Activated naive CD8-positive, alpha-beta T cell treated with anti-CD3 and anti-CD28 coated beads, Interleukin-2, amount 10 ng/mL, durations not matched to agents 7 days and 5 days (primary cell): ENCODE measurements around the gene PAQR3. TPM values are rescaled to one million over a fixed set of nuclear protein-coding genes. Genes with fewer than 3 reads are reported as not detected.
A peak's percentile ranks its signal among the peaks of the same experiment; 100 is the strongest.
"Not testable (repeated sequence)": the region's sequence is repeated elsewhere in the genome, so short reads cannot be mapped to it uniquely, and the experiment has no call there.

Source experiments
- ATAC-seq: fragments of 150-1000 bp; cut with Tn5 transposase; one replicate; pipeline ENCODE4 v1.10.0; 2021; ENCODE audit warnings: low read depth, moderate library complexity
- POLR2A ChIA-PET: fragments of 350-600 bp; sonication (Branson Sonifier 250); formaldehyde crosslinking; loops from one replicate; lab custom pipeline; 2021; ENCODE audit warnings: antibody characterized with exemption; lab: Charles Lee
- DNase-seq: peaks from one replicate; pipeline ENCODE4 v3.0.0; 2021
- H3K27ac Mint-ChIP-seq: one replicate; pipeline ENCODE4 v1.8.0; 2022; ENCODE audit warnings: mild to moderate bottlenecking, mixed read lengths
- H3K27me3 Mint-ChIP-seq: one replicate; pipeline ENCODE4 v1.8.0; 2022; ENCODE audit warnings: mild to moderate bottlenecking, moderate library complexity, mixed read lengths
- H3K36me3 Mint-ChIP-seq: one replicate; pipeline ENCODE4 v1.8.0; 2021; ENCODE audit warnings: mild to moderate bottlenecking, mixed read lengths
- H3K4me1 Mint-ChIP-seq: one replicate; pipeline ENCODE4 v1.8.0; 2021; ENCODE audit warnings: mixed read lengths
- H3K4me3 Mint-ChIP-seq: one replicate; pipeline ENCODE4 v1.8.0; 2022; ENCODE audit warnings: mild to moderate bottlenecking, moderate library complexity, mixed read lengths
- H3K9me3 Mint-ChIP-seq: one replicate; pipeline ENCODE4 v1.8.0; 2021; ENCODE audit warnings: mixed read lengths
- total RNA-seq, 2 experiments: library from RNA; stranded (reverse); gene quantifications; one replicate each; pipeline ENCODE4 v1.2.3, GENCODE V29; 2021

The PAQR3 gene
- total RNA-seq, 2 experiments from 2014 or later, result 14.1 to 15.2 TPM

DNA sequence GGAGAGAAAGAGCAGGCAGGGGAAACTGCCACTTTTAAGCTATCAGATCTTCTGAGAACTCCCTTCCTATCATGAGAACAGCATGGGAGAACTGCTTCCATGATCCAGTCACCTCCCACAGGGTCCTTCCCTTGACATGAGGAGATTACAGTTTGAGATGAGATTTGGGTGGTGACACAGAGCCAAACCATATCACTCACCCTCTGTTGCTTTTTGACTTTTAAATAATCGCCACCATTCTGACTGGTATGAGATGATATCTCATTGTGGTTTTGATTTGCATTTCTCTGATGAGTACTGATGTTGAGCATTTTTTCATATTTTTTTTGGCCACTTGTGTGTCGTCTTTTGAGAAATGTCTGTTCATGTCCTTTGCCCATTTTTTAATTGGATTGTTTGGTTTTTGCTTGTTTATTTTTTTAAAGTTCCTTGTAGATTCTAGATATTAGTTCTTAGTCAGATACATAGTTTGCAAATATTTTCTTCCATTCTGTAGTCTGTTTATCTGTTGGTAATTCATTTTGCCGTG, 6.5 kb upstream of the PAQR3 start:
- H3K9me3 Mint-ChIP-seq, result no peaks in the 10 kb centered on the region
- no peak overlapping the region for H3K27ac Mint-ChIP-seq
- ATAC-seq (no peak), DNase-seq (no peak)
- H3K36me3 Mint-ChIP-seq, result no peaks in the 10 kb centered on the region
- peaks cover 1% of the 10 kb centered on the region for H3K4me1 Mint-ChIP-seq
- no peak overlapping the region for H3K4me3 Mint-ChIP-seq
- POLR2A ChIA-PET, result no interaction called here
- H3K27me3 Mint-ChIP-seq, result peaks cover 47% of the 10 kb centered on the region

DNA sequence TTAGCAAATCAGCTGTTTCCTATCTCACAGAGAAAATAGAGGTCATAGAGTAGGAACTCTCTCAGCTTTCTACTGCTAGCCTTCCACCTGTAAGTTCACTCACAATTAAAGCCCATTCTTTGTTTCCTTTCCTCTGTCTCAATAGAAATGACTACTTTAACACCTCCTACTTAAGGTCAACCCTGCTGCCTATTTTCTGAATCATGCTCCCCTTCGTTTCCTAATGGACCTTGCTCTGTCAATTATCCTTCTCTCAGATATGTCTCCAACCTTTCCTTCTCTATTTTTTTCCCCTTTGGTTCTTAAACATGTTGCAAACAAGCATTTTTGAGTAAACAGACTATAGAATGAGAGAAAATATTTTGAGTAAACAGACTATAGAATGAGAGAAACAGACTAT, 5.1 kb upstream of the PAQR3 start:
- DNase-seq, result no peak
- ATAC-seq, result no peak
- Mint-ChIP-seq H3K27ac (no peak overlapping the region), H3K4me1 (peaks cover 6% of the 10 kb centered on the region), H3K36me3 (no peaks in the 10 kb centered on the region), H3K9me3 (no peaks in the 10 kb centered on the region), H3K27me3 (peaks cover 44% of the 10 kb centered on the region), H3K4me3 (no peak overlapping the region)
- POLR2A ChIA-PET, result no interaction called here

DNA sequence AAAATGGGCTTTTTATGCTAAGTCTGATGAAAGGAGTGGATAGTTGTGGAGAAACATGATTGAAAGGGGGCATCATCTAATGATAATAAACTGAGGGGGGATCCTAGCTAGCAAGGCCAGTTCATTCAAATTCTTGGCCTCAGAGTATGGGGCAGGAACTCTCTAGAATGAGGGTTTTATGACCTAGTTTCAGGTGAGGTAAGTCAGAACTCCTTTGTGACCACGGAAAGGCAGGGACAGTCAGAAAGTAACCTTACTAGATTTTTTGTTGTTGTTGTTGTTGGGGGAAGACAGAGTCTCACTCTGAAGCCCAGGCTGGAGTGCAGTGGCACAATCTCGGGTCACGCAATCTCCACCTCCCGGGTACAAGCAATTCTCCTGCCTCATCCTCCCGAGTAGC, 1.5 kb upstream of the PAQR3 start:
- no peak overlapping the region for H3K4me3 Mint-ChIP-seq
- H3K27me3 Mint-ChIP-seq, result peaks cover 23% of the 10 kb centered on the region
- DNase-seq (no peak), ATAC-seq (no peak)
- H3K4me1 Mint-ChIP-seq, result peaks cover 24% of the 10 kb centered on the region
- no peak overlapping the region for H3K27ac Mint-ChIP-seq
- no peaks in the 10 kb centered on the region for H3K9me3 Mint-ChIP-seq
- peaks cover 6% of the 10 kb centered on the region for H3K36me3 Mint-ChIP-seq
- POLR2A ChIA-PET, result no interaction called here

DNA sequence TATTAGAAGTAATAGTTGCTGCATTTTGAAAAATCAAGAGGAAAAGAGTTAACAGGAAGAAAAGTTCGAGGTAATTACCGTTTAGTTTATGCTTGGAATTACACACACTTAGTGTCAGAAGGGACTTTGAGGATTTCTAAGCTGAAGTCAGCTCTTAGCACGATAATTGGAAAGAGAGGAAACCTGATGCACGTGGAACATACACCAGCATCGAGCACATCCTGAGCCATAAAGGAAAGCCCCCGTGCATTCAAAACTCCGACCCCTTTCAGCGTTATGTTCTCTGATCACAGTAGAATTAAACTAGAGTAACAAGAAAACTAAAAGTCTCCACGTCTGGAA, 400 bp upstream of the PAQR3 start:
- H3K27me3 Mint-ChIP-seq, result peaks cover 22% of the 10 kb centered on the region
- POLR2A ChIA-PET, result interaction anchor here (1.0 to 1.4 kb wide), 2 partner anchors 163 to 327 kb away, joined by 3 to 9 read pairs; no protein-coding TSS in a partner anchor
- H3K4me3 Mint-ChIP-seq, result peak overlapping the region; percentile 76
- DNase-seq (no peak), ATAC-seq (no peak)
- no peaks in the 10 kb centered on the region for H3K9me3 Mint-ChIP-seq
- peaks cover 6% of the 10 kb centered on the region for H3K36me3 Mint-ChIP-seq
- H3K4me1 Mint-ChIP-seq, result peaks cover 25% of the 10 kb centered on the region
- peak overlapping the region; percentile 38 for H3K27ac Mint-ChIP-seq

DNA sequence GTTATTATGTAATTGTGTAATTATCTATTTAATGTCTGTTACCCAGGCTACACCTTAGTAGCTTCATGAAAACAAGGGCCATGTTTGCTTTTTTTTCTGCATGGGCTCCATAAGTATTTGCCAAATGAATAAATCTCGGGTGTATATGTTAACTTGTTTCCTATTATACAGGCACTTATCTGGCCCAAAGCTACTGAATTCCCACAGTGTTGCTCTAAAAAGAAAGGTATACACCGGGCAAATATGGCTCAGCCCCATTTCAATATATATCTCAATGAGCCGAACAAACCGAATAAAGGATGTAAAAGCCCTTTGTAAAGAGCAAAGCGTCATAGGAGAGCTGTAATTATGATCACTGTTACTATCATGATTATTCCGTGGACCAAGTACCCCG, 767 bp downstream of the PAQR3 start:
- POLR2A ChIA-PET, result interaction anchor here (0.9 to 1.4 kb wide), 2 partner anchors 325 to 1118 kb away, joined by 3 to 9 read pairs; no protein-coding TSS in a partner anchor
- ATAC-seq (no peak), DNase-seq (no peak)
- Mint-ChIP-seq H3K4me1 (peaks cover 25% of the 10 kb centered on the region), H3K9me3 (no peaks in the 10 kb centered on the region), H3K36me3 (peaks cover 8% of the 10 kb centered on the region), H3K4me3 (peak overlapping the region; percentile 99), H3K27ac (peak overlapping the region; percentile 92), H3K27me3 (peaks cover 10% of the 10 kb centered on the region)

DNA sequence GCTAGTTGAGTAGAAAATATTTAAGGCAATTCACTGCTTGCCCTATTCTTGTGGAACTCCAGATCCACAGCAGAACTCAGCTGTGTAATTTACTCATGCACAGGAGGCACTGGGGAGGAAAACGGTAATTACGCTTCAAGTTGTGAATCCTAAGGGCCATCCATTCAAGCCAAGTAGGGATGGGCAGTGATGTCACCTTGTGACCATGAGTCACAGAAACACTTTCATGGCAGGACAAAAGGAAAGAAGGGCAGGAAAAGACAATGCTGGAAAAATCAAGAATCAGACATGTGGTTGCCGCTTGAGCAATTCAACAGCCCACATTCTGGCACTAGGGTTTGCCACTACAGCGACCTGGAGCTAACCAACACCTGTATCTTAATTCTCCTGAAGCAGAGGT, 1.4 kb downstream of the PAQR3 start:
- peak overlapping the region; percentile 41 for H3K4me3 Mint-ChIP-seq
- ATAC-seq, result no peak
- no peak for DNase-seq
- peaks cover 25% of the 10 kb centered on the region for H3K4me1 Mint-ChIP-seq
- H3K27me3 Mint-ChIP-seq, result peaks cover 5% of the 10 kb centered on the region
- H3K36me3 Mint-ChIP-seq, result peaks cover 9% of the 10 kb centered on the region
- no peaks in the 10 kb centered on the region for H3K9me3 Mint-ChIP-seq
- POLR2A ChIA-PET, result no interaction called here
- H3K27ac Mint-ChIP-seq, result peak overlapping the region; percentile 69

- Mint-ChIP-seq H3K27ac (no peak overlapping the region), H3K4me3 (no peak overlapping the region), H3K27me3 (peaks cover 2% of the 10 kb centered on the region), H3K36me3 (peaks cover 9% of the 10 kb centered on the region), H3K4me1 (peaks cover 25% of the 10 kb centered on the region), H3K9me3 (no peaks in the 10 kb centered on the region)
- ATAC-seq (no peak), DNase-seq (no peak)
- POLR2A ChIA-PET, result no interaction called here
Observed at GRCh38 chr4:78936989-78937388, 2.2 kb downstream of the PAQR3 start.

- DNase-seq (no peak), ATAC-seq (no peak)
- H3K4me1 Mint-ChIP-seq, result peaks cover 2% of the 10 kb centered on the region
- no peaks in the 10 kb centered on the region for H3K27me3 Mint-ChIP-seq
- H3K27ac Mint-ChIP-seq, result no peak overlapping the region
- POLR2A ChIA-PET, result no interaction called here
- H3K9me3 Mint-ChIP-seq, result no peaks in the 10 kb centered on the region
- H3K4me3 Mint-ChIP-seq, result no peak overlapping the region
- H3K36me3 Mint-ChIP-seq, result peaks cover 21% of the 10 kb centered on the region
Observed at GRCh38 chr4:78930016-78930629, 9.1 kb downstream of the PAQR3 start.

GRCh38 chr4:78928835-78929234, 10.4 kb downstream of the PAQR3 start:
- no peaks in the 10 kb centered on the region for H3K27me3 Mint-ChIP-seq
- H3K27ac Mint-ChIP-seq, result no peak overlapping the region
- POLR2A ChIA-PET, result no interaction called here
- no peak for DNase-seq
- ATAC-seq, result no peak
- no peak overlapping the region for H3K4me3 Mint-ChIP-seq
- H3K36me3 Mint-ChIP-seq, result peaks cover 21% of the 10 kb centered on the region
- no peaks in the 10 kb centered on the region for H3K9me3 Mint-ChIP-seq
- peaks cover 3% of the 10 kb centered on the region for H3K4me1 Mint-ChIP-seq

DNA sequence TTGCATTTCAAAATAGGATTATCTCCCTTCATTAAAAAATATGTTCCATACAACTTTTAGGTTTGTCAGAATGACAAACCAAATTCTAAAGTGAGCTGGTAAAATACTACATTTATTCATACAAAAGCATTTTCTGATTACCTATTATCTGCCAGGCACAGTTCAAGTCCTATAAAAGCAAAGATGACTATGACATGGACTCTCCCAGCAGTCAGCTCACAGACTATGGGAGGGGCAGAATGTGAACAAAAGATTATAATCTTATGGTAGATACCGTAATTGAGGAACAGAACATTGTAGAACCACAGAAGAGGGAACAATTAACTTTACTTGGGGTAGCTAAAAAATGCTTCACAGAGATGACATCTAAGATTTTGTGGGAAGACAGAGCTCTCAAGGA, 12.4 kb downstream of the PAQR3 start:
- ATAC-seq, result no peak
- no peaks in the 10 kb centered on the region for H3K27me3 Mint-ChIP-seq
- no peaks in the 10 kb centered on the region for H3K9me3 Mint-ChIP-seq
- H3K36me3 Mint-ChIP-seq, result peaks cover 26% of the 10 kb centered on the region
- H3K4me3 Mint-ChIP-seq, result no peak overlapping the region
- H3K27ac Mint-ChIP-seq, result no peak overlapping the region
- H3K4me1 Mint-ChIP-seq, result peaks cover 8% of the 10 kb centered on the region
- POLR2A ChIA-PET, result no interaction called here
- no peak for DNase-seq

- Mint-ChIP-seq H3K27ac (peak overlapping the region; percentile 39), H3K4me1 (peaks cover 8% of the 10 kb centered on the region), H3K4me3 (no peak overlapping the region), H3K9me3 (no peaks in the 10 kb centered on the region), H3K27me3 (no peaks in the 10 kb centered on the region), H3K36me3 (peaks cover 17% of the 10 kb centered on the region)
- no peak for ATAC-seq
- POLR2A ChIA-PET, result no interaction called here
- no peak for DNase-seq
Observed at GRCh38 chr4:78923464-78924312, 15.6 kb downstream of the PAQR3 start.

DNA sequence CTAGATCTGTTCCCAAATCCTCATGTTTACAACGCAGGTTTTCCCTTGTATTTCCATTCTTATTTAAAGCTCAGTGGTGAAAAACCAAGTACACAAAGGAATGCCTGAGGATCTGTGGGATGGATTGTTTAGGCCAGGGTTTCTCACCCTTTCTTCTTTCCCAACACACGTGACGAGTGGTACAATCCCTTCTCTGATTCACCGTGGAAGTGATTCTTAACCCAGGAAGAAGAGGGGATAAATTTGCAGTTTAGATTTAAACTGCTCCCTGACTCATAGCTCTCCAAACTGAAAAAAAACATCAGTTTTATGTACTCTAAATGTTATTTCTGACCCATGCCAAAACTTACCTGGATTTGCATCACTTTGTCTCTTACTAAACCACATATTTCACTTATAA, 17.0 kb downstream of the PAQR3 start:
- Mint-ChIP-seq H3K27ac (no peak overlapping the region), H3K9me3 (no peaks in the 10 kb centered on the region), H3K36me3 (peaks cover 15% of the 10 kb centered on the region), H3K27me3 (no peaks in the 10 kb centered on the region), H3K4me3 (no peak overlapping the region), H3K4me1 (peaks cover 5% of the 10 kb centered on the region)
- ATAC-seq, result no peak
- no peak for DNase-seq
- POLR2A ChIA-PET, result no interaction called here

- Mint-ChIP-seq H3K9me3 (no peaks in the 10 kb centered on the region), H3K4me3 (no peak overlapping the region), H3K36me3 (peaks cover 32% of the 10 kb centered on the region), H3K27me3 (no peaks in the 10 kb centered on the region), H3K4me1 (no peaks in the 10 kb centered on the region), H3K27ac (no peak overlapping the region)
- ATAC-seq, result no peak
- DNase-seq, result no peak
- POLR2A ChIA-PET, result no interaction called here
Observed at GRCh38 chr4:78910612-78911011, 28.6 kb downstream of the PAQR3 start.

DNA sequence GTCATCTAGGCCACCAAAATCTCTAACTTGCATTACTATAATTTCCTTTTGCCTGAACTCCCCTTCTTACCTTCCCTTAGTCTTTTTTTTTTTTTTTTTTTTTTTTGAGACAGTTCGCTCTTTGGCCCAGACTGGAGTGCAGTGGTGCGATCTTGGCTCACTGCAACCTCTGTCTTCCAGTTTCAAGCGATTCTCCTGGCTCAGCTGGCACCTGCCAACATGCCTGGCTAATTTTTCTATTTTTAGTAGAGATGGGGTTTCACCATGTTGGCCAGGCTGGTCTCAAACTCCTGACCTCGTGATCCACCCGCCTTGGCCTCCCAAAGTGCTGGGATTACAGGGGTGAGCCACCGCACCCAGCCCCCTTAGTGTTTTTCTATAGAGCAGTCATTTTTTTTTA, 30.3 kb downstream of the PAQR3 start:
- POLR2A ChIA-PET, H3K4me3 Mint-ChIP-seq, H3K4me1 Mint-ChIP-seq, ATAC-seq, DNase-seq, H3K9me3 Mint-ChIP-seq, H3K27me3 Mint-ChIP-seq, H3K27ac Mint-ChIP-seq: not testable (repeated sequence)
- peaks cover 32% of the 10 kb centered on the region for H3K36me3 Mint-ChIP-seq
